K562 treated with DMSO at 1 percent for 12 hours (cell line): Measurements from ENCODE around the gene SCGB1D4. TPM values are rescaled to one million over a fixed set of nuclear protein-coding genes. Genes with fewer than 3 reads are reported as not detected.

Experiments used
- total RNA-seq: library from RNA; unstranded; fragments of 300-600 nt; gene quantifications from 2 replicates; pipeline ENCODE4 v1.2.3, GENCODE V29; 2022; ENCODE audit not compliant: insufficient read depth

Gene SCGB1D4, protein sequence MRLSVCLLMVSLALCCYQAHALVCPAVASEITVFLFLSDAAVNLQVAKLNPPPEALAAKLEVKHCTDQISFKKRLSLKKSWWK
- total RNA-seq, result not detected in 2 replicates

DNA sequence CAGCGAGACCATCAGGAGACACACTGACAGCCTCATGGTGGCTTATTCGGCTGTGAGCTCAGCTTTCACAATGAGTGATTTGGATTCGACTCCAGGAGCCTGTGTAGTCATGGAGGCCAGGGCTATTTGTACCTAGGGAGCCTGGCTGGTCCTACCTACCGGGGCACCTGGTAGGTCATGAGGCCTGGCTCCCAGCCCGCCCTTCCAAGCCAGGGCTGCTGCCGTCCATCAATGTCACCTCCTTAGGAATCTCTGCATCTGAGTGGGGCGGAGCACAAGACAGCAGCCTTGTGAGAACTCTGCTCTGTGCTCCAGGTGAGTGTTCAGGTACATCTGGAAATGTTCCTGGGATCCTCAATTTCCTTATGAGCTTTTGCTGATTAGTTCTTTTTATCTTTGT is at the start of gene SCGB1D4:
Gene SCGB1D4 (minus strand): TSS at position 101 of the 400 bp plus-strand sequence. CDS start 65 bp downstream, at position 36.

DNA sequence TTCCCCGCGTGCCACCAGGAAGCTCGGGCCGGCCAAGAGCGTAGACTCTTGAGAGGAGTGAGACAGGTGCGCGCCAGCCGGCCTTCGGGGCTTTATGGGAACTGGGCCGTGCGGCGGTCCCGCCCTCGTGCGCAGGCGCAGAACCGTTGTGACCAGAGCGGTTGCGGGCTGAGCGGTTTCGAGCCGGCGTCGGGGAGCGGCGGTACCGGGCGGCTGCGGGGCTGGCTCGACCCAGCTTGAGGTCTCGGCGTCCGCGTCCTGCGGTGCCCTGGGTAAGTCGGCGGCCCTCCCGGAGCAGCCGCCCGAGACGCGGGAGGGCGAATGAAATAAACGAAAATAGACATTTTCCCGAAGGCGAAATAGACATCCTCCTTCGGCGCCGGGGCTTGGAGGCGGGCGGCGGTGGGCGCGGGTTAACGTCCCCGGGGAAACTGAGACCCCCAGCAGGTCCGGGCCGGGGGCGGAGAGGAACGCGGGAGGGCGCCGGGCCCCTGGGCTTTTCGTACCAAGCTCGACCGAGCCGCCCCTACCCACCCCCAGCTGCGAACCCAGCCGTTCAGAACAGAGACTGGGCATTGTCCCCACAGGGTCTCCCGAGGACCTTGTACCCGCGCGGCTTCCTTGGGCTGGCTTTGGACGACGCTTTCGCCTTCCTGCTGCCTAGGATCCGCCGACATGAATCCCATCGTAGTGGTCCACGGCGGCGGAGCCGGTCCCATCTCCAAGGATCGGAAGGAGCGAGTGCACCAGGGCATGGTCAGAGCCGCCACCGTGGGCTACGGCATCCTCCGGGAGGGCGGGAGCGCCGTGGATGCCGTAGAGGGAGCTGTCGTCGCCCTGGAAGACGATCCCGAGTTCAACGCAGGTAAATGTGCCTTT is 38.7 kb upstream of the SCGB1D4 start, which contains the start of gene ASRGL1:
Gene ASRGL1 (plus strand): TSS at position 146 of the 879 bp plus-strand sequence. CDS start 530 bp downstream, at position 676.

DNA sequence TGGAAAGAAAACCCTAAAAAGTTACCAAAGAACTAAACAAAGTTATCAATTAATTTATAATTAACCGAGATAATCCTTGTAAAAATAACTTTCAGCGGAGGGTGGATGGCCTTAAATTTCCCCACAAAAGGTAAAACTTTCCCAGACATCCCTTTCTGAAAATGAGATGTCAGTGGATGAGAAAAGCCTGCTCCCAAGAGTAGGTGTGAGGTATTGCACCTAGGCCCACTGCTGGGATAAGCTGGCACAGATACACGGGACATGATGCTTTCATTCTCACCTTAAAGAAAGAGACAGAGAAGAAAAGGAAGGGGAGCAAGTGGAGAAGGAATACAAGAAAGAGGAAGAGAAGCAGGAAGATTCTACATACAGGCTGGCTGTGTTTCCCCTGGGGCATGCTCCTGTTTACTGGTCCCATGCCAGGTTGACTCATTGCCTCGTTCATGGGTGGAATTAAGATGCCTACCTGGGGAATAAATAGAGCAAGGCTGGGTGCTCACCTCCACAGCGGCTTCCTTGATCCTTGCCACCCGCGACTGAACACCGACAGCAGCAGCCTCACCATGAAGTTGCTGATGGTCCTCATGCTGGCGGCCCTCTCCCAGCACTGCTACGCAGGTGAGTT is 29.1 kb downstream of the SCGB1D4 start, which contains the start of gene SCGB2A2:
Gene SCGB2A2 (plus strand): TSS at position 505 of the 625 bp plus-strand sequence. CDS start 59 bp downstream, at position 564.

Other genes with a start within 250 kb of the SCGB1D4 start
- 23.2 and 59.1 TPM in 2 replicates for gene INCENP, start 175.1 kb downstream of the SCGB1D4 start, total RNA-seq
- gene SCGB1D1, start 108.9 kb downstream of the SCGB1D4 start, total RNA-seq, result not detected in 2 replicates
- gene SCGB2A1, start 90.4 kb downstream of the SCGB1D4 start, total RNA-seq, result not detected in 2 replicates
- gene SCGB1D2, start 56.8 kb downstream of the SCGB1D4 start, total RNA-seq, result not detected in 2 replicates
- not detected in 2 replicates for gene SCGB2A2, start 28.9 kb downstream of the SCGB1D4 start, total RNA-seq
- gene ASRGL1, start 38.4 kb upstream of the SCGB1D4 start, total RNA-seq, result 18.7 and 26.7 TPM in 2 replicates
- not detected in 2 replicates for gene SCGB1A1, start 120.0 kb upstream of the SCGB1D4 start, total RNA-seq
- 12.9 and 42.0 TPM in 2 replicates for gene AHNAK, start 247.7 kb upstream of the SCGB1D4 start, total RNA-seq